Ammon's horn (tissue), 1 donor: ENCODE results near the gene SH2D2A.
A peak's percentile ranks its signal among the peaks of the same experiment; 100 is the strongest.

Experiments
- DNase-seq: peaks from one replicate; pipeline ENCODE4 v3.0.0-alpha.2; 2016; ENCODE audit warnings: low spot score

Gene SH2D2A

DNA sequence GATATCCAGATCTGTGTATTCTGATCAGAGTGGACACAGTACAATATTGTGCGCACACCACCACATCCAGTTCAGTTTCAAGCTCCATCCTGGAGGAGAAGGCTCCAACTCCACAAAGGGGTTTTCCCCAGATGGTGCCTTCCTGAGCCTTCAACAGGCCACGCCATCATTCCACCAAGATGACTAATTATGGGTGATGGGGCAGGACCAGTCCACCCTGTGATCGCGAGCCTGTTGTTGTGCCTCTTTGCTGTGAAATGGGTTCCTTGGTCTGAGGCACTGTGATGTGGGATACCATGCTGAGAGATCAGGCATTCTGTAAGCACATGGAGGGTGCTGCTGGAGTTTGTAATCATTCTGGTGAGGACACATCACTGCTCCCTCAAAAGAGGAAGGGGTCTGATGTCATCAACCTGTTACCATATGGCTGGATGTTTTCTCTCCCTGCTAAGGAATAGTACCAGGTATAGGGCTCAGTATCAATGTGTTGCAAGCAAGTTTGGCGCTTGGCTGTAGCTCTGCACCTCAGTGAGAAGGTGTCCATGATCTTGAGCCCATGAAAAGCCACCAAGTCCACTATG lies 6.7 kb upstream of the SH2D2A start:
- no peak for DNase-seq

DNA sequence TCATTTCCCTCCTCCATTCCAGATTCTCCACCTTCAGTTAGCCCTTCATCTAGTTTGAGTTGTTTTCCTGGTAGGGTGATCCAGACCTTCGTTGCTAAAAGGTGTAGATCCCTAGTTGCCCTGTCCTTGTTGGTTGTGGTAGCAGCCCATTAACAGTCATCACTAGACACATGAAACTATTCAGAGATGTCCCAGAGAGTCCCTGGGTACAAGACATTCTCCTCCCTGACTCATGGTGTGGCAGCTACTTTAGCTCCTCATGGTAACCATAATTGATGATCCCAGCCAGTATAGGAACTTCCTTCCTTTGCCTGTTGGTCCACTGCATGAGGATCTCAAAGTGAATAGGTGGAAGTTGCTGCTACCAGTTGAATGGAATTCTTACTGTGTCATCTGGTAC lies 6.0 kb upstream of the SH2D2A start:
- no peak for DNase-seq

DNA sequence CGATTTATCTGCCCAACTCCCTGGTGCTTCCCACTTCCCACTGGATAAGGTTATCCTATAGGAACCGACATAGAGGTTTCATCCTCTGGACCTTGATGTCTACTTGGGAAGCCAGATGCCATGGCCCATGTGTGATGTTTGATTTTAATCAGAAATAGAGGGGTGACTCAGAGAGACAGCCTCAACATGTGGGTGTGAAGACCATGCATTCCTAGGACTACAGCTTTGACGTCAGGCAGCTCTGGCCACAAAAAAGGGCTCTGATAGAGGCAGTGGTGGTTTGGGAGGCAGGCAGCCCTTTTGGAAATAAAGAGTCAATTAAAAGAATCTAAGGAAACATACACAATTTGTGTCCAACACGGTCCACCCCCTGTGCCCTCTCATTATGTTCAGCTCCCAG lies 5.2 kb upstream of the SH2D2A start:
- DNase-seq: no peak

DNA sequence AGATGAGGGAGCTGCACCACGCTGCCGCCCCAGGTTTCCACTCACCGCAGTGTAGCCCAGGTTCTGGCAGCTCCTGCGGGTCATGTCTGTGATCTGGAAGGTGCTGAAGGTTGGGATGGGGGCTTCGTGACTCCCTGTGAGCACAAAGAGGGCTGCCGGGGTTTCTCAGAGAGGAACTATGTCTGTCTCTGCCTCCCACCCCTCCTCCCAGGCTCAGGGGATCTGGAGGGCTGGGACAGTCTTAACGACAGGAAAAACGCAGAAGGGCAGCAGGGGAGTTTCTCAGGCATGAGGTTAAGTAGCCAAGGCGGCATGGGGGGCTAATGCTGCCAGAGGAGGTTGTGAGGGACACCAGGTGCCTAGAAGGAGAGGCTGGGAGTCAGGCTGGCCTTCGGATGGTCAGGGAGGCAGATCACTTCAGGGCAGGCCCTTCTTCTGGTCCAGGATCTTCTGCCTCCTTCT lies 656 bp downstream of the SH2D2A start:
- no peak for DNase-seq

DNA sequence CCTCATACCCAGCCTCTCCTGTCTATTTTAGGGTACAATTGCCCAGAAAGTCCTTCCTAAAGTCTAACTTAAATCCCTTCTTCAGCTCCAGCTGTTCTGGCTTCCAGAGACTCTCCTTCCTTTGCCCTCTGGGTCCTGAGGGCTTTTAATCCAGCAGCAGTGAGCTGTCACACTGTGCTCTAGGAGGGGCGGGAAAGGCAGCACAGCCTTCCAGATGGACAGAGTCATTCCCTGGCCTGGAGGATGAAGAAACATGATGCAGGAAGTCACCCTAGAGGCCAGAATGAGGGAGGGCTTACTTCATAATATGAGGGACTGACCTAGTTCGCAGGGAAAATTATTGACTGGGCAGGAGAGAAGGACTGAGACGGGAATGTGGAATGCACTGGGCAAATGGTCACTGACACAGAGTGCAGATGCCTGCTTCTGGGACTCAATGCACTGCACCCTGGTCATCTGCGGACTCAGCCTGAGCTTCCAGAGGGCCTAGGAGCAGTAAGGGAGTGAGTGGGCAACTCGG lies 1.3 kb downstream of the SH2D2A start:
- DNase-seq: no peak

DNA sequence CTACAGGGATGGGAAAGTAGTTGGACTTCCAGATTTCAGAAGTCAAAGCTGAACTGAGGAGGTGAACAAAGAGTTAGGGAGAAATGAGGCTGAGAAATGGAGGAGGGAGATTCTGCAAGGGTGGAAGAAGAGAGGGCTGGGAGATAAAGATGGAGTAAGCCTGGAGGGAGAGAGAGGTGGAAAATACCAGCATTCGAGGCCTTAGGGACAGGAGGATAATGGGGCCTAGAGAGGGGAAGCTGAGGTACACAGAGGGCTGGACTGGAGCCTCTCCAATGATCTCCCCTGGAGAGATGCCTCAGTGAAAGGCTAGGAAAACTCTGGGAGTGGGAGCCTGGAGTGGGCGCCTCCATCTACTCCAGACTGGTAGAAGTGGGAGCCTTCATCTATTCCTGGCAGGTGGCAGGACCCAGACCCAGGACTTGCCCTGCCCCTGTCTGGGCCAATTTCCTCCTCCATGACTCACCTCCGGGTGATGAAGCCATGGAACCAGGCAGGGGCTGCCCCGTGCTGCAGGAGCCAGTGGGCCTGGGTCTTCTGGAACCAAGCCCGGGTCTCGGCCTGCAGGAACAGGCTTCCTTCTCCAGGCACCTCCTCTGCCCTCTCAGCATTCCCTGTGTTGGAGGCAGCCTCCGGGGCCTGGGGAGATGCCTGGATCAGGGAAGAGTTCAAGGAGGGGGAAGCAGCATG lies 1.9 kb downstream of the SH2D2A start:
- no peak for DNase-seq

DNA sequence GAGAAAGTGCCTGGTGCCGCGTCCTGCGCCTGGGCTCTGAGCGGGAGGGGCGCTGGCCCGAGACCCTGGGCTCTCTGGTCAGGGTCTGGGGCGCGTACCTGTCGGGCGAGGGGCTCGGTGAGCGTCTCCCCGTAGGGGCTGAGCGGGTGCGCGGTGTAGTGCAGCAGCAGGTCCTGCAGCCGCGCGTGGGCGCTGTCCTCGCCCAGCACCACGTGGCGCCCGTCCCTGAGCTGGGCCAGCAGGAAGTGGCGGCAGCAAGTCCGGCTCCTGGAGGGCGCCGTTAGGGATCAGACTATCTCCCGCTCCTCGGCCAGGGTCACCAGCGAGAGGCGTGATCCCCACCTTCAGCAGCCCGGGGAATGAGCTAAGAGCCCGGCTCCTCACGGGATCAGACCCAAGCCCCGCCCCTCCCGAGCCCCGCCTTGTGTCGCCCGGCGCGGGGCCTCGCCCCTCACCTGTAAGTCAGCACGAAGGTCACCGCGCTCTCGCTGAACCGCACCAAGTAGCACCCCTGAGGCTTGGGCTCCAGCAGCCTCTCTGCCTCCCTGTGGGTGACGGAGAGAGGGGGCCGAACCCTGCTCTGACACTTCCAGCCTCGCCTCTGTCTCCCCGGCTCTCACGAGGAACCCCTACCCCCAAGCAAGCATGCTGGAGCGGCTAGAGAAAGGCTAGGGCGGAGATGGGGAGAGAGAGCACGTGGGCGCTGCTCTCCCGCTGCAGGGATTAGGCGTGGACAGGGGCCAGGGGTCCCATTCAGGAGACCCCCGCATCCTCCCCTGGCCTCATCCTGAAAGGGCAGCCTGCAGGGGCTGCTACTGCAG lies 2.7 kb downstream of the SH2D2A start:
- DNase-seq: peak; percentile 72

DNA sequence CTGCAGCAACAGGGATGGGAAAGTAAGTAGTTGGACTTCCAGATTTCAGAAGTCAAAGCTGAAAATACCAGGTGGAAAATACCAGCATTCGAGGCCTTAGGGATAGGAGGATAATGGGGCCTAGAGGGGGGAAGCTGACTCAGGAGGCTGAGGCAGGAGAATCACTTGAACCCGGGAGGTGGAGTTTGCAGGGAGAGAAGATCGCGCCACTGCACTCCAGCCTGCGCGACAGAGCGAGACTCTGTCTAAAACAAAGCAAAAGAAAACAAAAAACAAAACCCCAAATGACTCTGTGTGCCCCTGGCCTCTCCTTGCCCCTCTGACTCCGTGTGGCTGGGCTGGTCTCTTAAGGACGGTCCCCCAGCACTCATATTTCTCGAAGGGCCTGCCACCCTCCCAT lies 3.4 kb downstream of the SH2D2A start:
- DNase-seq: no peak

DNA sequence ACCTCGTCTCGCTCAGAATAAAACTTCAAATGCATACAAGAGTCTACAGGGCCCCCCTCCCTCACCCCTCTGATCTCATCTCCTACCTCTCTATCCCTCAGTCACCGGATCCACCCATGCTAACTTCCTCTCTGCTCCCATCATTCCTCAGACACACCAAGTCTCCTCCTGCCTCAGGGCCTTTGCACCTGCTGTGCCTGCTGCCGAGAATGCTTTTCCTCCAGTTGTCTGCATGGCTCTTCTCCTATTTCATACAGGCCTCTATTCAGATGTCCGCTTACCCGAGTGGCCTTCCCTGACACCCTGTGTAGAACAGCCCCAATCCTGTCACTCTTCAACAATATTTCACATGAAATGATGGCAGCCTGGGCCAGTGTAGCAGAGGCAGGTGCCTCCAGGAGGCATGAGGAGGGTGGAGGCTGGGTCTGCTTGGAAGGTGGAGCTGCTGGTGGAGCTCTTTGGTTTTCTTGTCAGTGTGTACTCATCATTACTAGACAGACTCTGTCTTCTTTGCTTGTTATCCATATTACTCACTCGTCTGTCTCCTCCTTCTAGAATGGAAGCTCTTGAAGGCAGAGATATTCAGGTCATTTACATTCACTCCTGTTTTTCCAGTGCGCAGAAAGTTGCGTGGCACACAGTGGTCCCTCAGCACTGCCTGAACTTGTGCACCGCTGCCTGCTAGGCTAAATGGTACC lies 4.2 kb downstream of the SH2D2A start:
- no peak for DNase-seq

DNA sequence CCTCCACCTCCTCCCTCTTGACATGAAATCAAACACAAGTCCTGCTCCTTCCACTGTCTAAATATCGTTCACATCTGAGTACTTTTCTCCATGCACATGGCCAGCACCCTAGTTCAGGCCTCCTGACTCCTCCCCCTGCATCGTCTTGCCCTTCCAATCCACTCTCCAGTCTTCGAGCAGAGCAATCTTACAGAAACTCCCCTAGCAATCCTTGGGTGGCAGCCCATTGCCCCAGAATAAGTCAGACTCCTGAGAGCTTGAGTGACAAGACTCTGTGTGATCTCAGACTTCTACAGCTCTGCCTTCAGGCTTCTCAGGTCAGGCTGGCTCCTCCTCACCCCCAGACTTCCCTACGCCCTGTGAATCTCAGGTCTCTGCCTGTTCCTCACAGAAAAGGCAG lies 5.5 kb downstream of the SH2D2A start:
- no peak for DNase-seq

DNA sequence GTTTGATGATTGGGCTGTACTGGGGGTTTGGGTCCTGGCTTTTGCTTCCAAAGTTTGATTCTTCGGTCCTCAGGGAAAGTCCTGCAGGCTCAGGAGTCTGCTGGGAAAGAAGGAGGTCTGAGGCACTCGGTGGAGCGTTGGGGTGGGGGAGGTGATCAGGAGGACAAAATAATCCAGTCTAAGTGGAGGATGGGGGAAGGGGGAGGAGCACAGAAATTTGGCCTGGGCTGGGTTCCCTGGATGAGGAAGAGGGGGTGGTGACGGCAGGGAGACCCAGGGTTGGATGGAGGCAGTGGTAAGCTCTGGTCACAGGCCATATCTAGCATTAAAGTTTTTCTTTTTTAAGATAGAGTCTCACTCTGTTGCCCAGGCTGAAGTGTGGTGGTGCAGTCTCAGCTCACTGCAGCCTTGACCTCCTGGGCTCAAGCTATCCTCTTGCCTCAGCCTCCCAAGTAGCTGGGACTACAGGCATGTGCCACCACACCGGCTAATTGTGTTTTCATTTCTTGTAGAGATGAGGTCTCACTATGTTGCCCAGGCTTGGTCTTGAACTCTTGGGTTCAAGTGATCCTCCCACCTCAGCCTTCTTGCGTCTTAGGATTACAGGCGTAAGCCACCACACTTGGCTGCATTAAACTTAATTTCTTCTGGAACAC lies 6.8 kb downstream of the SH2D2A start:
- no peak for DNase-seq

DNA sequence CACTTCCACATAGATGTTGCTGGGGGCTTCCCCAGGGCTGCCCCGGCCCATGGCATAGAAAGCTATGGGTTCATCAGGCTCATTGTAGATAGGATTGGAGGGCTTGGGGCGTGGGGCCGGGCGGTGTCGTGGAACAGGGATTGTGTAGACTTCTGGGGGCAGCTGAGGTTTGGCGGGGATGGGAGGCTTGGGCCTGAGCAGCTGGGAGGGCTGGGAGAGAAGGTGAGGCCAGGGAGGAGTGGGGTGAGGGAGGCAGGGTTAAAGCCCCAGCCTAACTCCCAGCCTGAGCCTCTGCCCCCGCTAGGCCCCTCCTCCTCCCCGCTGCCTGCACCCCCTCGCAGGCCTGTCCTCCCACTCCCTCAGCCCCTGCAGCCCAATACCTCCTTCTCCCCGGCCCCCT lies 7.4 kb downstream of the SH2D2A start:
- no peak for DNase-seq

DNA sequence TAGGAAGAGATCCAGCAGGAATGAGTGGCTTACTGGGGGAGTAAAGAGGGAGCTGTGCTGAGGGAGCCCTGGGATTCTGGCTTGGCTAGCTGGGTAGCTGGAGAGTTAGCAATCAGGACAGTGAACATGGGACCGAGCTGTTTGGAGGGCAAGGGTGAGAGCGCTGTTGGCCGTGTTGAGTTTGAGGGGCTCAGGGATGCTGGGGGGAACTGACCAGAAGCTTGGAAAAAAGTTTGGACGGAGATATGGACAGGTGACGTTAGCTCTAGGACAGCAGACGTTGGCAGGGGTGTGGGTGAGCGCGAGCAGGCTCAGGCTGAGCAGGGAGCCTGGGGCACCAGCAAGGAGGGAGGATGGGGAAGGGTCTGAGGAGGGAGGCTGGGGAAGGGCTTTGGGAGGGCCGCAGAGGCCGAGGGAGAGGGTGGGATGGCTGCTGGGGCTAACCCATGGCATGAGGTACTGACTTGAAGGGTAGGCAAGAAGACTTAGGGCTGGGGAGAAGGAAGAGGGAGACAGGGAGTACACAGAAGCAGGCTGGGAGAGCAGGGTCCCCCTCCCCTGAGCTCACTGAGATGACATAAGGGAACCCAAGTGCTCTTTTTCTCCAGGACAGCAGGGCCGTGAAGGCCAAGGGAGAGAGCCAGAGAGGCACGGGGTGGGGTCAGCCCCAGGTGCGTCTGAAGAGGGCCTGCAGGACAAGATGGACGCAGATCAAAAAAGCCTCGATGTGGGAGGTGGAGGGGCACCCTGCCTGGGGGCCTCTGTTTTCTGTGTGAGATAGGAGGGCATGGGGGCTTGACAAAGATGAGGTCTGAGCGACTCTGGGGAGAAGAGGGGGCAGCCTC lies 8.2 kb downstream of the SH2D2A start:
- DNase-seq: no peak

DNA sequence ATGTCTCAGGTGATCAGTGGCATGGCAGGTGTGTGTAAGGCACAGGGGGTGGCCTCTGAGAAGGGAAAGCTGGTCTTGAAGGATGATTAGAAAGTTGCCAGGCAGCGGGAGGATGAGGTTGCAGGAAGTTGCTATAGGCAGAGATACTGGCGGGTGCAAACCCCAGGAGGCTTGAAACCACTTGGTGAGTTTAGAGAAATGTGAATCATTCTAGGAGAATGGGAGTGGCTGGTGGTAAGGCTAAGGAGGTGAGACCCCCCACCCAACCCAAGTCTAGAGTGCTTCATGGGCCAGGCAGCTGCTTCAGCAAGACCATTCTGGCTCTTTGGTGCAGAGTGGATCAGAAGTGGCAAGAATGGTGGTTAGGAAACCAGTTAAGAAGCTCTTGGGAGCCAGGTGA lies 9.0 kb downstream of the SH2D2A start:
- DNase-seq: no peak

DNA sequence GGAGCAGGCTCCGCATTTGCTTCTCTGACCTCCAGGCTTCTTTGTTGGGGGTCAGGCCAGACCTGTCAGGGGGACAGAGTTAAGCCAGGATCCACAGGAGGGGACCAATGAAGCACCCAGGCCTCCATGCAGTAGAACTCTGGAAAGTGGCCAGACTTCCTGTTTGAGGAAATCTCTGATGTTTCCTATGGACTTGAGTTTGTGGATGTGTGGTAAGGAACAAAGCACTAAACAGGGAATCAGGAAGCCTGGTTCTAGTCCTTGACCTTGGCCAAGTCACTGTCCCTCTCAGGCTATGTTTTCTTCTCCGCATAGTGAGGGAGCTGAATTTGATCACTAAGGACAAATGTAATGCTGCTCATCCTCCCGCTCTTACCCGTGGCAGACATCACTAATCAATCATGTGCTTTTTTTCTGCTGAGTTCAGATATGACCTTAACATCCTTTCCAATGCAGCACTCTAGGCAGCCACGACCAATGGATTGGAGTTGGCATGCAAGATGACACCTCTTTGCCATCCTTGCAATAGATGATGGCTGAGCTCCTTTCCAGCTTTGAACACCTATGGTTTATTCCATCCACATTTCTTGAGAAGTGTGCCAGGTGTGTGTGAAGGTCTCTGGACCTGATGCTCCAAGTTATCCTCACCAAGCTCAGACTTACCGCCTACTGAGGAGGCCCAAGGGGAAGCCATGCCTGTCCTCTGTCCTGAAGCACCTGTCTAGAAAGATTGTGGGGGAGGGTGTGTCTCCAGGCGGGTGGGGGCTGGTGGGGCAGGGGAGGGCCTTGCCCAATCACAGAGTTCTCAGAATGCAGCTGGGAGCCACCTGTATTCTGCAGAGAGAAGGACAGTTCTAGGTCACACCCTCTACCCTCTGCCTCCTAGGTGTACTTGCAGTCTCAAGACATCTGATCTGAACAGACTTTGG lies 9.9 kb downstream of the SH2D2A start:
- no peak for DNase-seq

DNA sequence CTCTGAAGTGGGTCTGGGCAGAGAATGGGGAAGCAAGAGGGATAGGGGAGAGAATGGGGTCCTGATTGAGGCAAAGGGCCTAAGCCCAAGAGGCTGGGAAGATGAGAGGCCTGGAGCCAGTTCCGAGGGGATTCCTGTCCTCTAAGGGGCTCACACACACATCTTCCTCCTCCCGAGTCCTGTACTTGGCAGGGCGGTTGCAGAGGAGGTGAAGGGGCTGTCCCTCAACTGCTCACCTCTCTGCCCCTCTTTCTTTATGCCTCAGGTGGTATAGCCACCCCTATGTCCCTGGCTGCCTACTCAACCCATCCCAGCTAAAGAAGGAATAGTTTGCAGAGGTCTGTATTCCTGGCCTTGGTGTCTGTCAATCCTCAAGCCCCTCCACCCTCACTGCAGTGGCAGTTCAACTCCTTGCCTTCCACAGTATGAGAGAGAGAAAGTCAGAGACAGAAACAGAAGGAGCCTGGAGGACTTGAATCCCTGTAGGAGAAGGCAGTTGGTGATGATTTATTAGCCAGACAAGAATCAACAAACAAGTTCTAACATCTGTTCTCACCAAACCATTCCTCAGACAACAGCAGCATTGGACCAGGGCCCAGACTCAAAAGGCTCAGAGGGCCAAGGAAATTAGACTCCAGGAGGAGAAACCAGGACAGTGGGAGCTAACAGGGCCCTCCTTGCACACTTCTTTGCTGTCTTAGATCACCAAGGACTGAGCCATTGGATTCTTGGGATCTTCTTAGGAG lies 10.7 kb downstream of the SH2D2A start:
- no peak for DNase-seq

DNA sequence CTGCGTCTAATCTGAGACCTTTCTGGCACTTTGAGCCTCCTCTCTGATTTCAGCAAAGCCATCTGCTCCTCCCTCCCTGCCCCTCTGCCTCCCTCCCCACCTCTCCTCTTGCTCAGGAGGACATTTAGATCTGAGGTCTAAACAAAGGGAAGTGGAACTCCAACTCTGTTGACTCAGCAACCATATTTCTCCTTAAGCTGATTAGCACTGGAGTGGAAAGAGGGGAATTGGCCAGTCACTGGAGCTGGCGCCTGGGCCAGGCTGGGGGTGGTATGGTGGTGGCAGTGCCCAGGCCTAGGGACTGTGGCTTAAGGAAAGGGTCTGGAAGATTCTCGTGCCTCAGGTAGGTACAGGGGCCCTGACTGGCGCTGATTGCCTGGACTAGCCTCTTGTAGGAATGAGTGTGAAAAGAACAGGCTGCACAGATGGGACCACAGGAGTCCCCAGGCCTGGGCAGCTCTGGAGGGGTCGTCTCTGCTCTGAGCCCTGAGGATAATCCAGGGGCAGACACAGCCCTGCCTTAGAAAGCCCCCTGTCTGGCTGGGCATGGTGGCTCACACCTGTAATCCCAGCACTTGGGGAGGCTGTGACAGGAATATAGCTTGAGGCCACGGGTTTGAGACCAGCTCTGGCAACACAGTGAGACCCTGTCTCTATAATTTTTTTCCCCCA lies 11.9 kb downstream of the SH2D2A start:
- peak; percentile 70 for DNase-seq

DNA sequence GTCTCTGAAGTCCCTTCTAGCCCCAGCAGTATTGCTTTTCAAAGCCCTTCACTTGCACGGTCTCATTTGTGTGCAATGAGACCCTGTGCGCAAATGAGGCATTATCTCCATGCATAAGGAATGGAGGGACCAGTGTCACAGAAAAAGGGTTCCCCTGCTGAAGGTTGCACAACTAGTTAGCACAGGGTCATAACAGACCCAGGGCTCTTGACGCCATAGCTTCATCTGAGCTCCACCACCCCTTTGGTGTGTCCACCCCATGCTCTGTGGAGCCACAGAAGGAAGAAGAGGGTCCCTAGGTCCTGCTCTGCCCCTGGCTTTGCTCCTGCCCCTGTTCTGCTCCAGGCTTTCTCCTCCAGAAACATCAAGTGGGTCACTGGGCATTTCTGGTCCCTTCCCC lies 12.6 kb downstream of the SH2D2A start:
- no peak for DNase-seq
